KBM-7 (cell line): ENCODE data around the gene CCL3.
"Not testable (repeated sequence)": the region's sequence is repeated elsewhere in the genome, so short reads cannot be mapped to it uniquely, and the experiment has no call there.

ENCODE experiments used
- DNase-seq: peaks from one replicate; pipeline ENCODE4 v3.0.0-alpha.2; 2015
- in situ Hi-C: fragments of 300-500 bp; cut with MboI; formaldehyde crosslinking; loops from 2 replicates; pipeline ENCODE4 v1.14.3; 2020; ENCODE audit warnings: low sequenced_read_pairs, low pct_unique_long_range_greater_than_20kb, mixed read lengths

Gene CCL3

DNA sequence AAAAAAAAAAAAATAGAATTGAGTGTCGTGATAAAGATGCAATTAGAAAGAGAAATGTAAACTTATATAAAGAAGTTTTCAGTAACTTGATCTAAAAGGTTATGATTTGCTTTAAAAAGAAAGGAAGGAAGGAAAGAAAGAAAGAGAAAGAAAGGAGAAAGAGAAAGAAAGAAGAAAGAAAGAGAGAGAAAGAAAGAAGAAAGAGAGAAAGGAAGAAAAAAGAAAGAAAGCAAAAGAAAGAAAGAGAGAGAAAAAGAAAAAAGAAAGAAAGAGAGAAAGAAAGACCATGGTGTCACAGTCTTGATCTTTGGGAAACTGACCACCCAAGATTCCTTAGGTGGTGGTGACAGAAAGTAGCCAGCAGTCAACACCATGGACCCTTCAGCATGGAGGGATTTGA is 4.3 kb upstream of the CCL3 start:
- no peak for DNase-seq
- in situ Hi-C loops: no loop called here

DNA sequence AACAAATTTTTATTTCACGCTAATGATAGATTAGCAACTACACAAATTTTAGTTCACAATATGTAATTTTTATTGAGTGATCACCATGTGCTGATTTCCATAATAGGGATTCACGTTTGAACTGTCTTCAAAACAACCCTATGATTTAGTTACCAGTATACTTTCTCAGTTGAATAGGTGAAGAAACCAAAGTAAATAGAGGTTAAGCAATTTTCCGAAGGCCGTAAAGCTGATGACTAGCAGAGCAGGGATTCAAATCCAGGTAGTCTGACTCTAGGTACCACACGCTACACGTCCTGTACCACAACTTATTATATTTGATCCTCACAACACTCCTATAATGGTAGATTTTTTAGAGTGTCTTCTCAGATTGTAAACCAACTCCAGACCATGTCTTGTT is 2.8 kb upstream of the CCL3 start:
- in situ Hi-C loops, DNase-seq: not testable (repeated sequence)

DNA sequence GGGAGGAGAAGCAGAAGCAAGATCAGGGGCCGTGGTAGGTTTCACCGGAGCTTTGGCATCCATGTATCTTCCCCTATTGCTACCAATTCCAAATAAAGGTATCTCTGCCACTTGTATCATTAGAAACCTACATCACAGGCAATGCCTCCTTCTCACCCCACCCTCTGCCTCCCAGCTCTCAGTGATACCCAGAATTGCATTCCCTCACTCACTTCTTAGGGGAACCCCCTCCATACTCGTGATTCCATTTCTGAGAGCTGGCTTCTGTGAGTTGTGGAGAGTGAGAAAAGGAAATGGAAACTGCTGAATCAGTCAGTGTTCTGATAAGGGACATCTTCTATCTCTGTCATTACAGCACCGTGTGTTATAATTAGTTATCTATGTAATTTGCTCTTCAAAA is 2.3 kb upstream of the CCL3 start:
- no peak for DNase-seq
- in situ Hi-C loops: no loop called here

DNA sequence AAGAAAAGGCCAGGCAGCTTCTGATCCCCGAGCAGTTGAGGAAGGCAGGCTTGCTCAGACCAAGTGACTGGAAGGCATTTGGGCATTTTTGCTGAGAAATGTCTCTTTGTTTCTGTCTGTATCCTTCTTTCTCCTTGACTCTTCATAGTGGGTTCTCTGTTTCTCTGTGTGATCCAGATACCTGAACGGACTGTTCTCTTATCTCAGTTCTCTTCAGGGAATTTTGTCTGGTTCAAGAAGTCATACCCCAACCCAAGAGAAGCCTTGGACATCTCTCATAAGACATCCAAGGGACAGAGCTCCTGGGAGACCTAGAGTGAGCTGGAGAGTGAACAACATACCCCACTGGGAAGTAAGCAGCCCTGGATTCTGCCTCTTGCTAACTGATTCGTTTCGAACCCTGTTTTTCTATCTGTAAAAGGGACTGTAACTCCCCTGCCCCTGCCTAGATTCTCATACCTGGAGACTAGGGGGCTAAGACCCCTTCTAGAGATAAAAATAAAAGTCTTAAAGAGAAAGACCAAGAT is 541 bp downstream of the CCL3 start:
- no peak for DNase-seq
- in situ Hi-C loops: no loop called here

DNA sequence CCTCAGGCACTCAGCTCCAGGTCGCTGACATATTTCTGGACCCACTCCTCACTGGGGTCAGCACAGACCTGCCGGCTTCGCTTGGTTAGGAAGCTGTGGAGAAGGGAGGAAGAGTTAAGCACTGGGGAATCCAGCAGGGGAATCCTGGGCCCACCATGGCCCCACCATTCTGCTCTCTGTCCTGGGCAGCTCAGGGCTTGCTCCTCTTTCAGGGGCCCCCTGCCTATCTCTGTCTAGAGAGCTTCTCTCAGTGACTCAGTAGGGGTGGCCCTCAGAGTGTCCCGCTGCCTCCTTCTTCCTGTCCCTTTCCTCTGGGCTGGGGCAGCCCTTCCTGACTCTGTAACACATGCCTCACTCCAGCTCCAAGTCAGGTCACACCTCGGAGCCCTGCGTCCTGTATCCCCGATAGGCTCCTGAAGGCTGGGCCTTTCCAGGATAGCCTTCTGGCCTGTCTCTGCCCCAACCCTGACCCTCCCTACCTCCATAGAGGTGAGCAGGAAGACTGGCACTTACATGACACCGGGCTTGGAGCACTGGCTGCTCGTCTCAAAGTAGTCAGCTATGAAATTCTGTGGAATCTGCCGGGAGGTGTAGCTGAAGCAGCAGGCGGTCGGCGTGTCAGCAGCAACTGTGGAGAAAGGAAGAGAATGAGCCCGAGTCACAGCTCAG is 1.1 kb downstream of the CCL3 start:
- no peak for DNase-seq
- in situ Hi-C loops: no loop called here

DNA sequence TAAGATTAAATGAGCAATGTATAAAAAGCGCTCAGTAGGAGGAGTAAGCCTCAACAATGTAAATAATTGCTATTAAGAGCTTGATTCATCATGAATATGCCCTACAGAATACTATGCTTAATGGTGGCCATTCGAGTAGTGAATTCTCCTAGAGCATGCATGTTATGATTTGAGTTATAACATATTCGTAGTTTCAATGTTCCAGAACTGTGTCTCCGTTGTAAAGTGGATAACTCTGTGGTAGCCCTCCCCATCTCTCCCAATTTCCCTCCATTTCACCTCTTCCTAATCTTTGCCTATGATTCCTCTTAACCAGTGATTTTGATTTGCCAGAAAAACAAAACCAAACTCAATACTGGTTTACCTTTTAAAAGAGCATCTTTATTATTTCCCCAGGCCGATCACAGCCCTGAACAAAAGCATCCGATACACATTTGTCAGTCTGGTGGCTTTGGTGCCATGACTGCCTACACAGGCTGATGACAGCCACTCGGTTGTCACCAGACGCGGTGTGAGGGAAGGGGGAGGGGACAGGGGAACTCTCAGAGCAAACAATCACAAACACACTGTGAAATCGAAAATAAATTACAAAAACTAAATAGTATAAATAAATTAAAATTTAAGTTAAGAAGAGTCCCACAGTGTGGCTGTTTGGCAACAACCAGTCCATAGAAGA is 1.9 kb downstream of the CCL3 start:
- DNase-seq, in situ Hi-C loops: not testable (repeated sequence)

DNA sequence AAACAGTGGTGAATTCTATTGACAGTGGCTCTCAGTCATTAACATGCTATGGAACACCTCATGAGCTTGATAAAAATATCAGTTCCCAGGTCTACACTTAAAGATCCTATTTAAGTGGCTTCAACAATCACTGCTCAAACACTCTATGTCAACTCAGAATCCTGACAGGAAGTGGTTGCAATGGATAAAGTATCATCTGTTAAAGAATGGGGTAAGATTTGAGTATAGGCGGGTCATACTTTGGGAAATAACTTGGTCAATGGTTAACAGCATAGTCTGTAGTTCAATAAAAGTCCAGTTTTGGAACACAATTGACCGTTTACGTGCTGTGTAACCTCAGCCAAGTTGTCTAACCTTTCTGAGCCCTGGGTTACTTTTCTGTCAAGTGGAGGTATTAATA is 2.5 kb downstream of the CCL3 start:
- DNase-seq, in situ Hi-C loops: not testable (repeated sequence)

DNA sequence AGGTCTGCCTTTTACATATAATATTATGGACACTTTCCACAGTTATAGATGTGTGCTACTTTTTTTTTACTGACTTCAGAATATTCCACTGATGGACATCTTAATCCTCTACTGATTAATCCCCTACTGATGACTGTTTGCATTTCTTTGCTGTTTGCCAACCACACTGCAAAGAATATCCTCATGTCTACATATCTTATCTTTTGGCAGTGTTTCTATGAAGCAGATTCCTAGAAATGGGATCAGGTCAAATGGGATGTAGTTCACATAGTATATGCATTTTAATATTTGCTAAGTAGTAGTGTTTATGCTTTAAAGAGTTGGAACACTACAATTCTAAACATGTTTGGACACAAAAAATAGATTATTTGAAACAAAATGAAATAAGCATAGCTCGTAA is 3.2 kb downstream of the CCL3 start:
- DNase-seq: no peak
- in situ Hi-C loops: no loop called here

DNA sequence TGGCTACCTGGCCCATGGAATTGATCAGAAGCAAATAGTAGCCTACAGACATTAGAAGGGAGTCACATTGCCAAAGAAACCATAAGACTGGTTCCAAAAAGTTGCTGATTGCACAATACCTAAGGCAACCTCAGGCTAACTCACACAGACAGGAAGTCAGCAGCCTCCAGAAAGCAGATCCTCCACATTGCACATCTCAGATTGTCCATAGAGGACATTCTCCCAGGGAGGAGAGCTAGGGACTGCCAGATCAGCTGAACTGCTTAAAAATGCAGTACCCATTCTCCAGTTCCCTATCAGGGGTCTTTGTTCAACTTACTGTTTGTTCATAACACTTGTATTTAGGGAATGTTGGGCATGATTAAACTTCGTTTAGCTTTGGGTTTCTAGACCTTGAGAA is 4.2 kb downstream of the CCL3 start:
- DNase-seq: peak; percentile 50
- in situ Hi-C loops: no loop called here

DNA sequence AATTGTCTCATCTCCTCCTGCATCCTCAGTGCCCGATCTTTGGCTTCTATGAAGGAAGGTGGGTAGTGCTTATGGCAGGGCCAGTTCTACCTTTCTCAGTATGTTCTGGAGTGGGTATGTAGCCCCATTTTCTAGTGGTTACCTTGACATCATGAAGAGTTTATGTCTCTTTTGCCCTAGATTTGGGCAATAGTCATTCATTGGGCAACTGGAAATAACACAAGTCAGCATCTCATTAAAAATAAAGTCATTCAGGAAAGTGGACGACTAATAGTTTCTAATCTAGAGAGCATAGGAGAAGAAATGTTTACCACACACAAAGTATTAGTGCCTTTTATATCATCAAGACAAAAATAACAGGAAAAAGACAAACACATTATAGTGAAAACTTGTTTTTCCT is 6.3 kb downstream of the CCL3 start:
- in situ Hi-C loops, DNase-seq: not testable (repeated sequence)

DNA sequence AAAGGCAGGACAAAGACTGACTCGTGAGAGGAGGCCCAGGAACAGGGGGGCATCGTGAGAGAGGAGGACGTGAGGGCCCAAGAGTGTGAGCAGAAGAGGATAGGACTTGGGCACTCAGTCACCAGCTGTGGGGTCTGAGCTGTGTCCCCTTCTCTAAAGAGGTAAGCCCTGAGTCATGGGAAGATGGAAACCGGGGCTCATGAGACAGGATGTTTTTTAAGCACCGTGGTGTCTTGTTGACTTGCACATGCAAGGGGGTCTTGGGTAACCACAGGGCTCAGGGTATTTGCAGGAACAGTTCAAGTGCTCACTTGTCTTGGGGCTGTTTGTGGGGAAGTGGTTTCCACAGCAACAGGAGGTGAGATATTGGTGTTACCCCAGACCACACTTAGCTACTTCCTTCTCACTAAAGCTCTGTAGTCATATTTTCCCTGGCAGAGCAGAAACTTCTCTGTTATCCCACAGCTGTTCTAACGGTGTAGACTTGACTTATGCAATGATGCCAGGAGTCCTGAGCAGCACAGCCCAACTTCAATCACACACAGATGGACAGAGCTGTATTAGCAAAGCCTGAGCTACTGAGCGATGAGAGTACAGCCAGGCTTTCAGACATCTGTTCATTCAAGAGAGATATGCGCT is 7.3 kb downstream of the CCL3 start:
- peak; percentile 82 for DNase-seq
- in situ Hi-C loops: not testable (repeated sequence)

DNA sequence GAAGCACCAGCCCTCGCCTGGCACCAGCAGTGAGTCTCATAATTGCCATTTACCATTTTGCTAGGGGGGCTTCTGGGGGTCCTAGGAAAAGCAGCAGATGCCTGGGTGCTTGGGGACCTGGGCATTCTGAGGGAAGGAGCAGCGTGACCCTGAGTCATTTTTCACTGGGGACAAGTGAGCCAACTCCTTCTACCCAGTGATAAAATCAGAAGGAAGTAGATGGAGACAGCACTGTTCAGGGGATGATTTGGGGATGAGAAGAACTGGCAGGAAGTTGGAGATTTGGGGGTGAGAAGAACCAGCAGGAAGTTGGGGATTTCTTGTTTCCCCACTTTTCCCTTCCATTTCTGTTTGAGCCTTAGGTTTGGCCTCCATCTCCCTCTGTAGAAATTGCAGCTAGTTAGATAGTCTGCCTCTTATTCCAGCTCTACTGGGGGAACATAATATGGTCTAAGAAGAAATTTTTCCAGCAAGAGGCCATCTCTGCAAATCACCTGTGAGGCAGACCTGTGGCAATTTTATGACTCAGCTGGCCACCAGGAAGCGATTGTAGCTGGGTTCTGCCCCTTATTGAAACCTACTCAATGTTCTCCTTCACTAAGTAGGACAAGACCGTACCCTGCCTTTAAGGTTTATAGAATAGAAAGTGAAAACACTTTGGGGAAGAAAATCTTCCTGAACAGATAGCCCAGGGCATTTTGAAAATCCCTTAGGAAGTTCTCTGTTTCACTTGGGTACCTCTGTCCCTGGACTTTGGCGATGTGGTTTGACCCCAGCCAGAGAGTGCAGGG is 8.1 kb downstream of the CCL3 start:
- in situ Hi-C loops, DNase-seq: not testable (repeated sequence)

DNA sequence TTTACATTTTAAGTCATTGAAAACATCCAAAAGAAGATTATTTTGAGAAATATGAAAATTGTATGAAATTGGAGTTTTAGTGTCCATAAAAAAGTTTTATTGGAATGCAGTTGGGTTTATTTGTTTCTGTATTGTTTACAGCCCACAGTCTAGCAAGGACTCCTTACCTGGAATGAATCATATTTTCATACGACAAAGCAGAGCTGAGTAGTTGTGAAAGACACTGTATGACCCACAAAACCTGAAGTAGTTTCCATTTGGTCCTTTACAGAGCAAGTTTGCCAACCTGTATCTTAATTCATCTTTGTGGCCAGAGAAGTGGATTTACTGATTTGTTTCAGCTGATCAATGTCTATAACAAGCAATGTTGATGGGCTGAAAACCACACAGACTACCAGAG is 15.6 kb downstream of the CCL3 start:
- in situ Hi-C loops: no loop called here
- no peak for DNase-seq

DNA sequence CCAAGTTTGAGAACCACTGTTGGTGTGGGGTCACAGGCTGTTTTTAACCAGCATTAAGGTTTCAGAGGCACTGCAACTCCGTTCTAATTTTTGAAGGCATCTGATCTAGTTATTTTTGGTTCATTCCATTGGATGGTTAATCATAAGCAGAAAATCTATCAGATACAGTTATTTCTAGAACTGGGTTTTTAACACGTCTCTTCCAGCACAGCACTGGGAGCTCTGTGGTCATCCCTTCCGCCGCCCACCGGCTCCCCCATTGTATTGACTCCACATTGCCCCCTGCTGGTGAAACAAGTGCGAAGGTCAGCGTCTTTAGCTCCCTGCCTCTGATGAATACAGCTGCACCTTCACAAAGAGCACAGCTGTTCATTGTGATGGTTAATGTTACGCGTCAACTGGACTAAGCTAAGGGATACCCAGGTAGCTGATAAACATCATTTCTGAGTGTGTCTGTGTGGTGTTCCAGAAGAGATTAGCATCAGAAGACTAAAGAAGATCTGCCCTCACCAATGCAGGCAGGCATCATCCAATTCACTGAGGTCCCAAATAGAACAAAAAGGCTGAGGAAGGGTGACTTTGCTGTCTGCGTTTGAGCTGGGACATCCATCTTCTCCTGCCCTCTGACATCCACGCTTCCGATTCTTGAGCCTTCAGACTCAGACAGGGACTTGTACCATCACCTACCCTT is 17.4 kb downstream of the CCL3 start:
- DNase-seq: peak; percentile 61
- in situ Hi-C loops: no loop called here

DNA sequence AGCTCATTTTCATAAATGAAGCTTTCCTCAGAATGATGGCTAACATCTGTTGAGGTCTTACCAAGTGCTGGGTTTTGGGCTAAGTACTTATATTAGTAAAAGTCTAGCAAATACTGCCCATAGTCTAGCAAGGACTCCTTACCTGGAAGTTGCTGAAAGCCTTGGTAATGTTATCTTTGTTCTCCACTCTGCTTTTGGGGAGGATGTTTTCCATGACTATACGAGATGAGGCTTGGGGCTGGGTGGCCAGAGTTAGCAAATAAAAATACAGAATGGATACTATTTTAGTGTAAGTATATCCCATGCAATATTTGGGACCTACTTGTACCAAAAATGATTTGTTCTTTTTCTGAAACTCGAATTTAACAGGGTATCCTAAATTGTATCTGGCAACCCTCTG is 18.2 kb downstream of the CCL3 start:
- in situ Hi-C loops: no loop called here
- DNase-seq: no peak

DNA sequence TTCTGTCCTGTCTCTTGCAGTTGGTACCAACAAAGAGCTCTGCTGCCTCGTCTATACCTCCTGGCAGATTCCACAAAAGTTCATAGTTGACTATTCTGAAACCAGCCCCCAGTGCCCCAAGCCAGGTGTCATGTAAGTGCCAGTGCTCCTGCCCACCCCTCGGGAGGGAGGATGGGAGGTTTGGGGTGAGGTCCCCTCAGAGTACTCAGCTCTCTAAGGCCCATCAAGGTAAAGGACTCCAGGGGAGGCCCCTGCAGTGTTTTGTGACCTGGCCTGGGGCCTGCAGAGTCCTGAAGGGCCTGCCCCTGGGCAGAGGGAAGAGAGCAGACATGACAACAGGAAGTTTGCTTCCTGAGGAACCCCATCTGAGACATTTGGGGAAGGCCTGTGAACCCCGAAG is 19.5 kb downstream of the CCL3 start:
- DNase-seq: no peak
- in situ Hi-C loops: no loop called here

DNA sequence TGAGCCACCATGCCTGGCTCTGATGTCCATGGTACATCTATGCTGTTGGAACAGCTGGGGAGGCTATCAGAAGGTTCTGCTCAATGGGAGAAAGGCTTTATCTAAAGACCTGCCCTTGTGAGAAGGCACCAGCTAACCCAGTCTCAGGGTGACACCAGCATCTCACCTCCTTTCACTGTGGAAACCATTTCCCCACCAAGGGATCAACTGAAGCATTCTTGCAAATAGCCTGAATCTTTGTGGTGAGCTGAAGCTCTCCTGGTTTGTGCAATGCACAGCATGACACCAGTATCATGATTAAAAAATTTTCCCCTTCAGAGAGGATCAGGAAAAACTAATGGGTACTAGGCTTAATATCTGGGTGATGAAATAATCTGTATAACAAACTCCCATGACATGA is 20.8 kb downstream of the CCL3 start:
- DNase-seq: no peak
- in situ Hi-C loops: no loop called here

DNA sequence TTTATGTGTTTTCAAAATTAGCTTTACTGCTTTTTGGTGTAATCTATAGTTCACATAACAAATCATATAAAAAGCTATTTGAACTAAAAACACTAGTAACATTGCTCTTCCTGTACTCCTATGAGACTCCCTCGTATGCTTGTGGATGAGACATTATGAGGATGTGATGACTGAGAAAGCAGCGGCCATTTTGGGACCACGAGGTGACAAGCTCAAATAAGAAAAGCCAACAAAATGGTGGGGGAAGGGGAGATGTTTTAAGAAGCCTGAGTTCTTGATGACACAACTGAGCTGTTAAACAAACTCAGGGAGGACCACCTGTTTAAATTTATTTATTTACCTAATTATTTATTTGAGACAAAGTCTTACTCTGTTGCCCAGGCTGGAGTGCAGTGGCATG is 21.4 kb downstream of the CCL3 start:
- in situ Hi-C loops: no loop called here
- DNase-seq: no peak

DNA sequence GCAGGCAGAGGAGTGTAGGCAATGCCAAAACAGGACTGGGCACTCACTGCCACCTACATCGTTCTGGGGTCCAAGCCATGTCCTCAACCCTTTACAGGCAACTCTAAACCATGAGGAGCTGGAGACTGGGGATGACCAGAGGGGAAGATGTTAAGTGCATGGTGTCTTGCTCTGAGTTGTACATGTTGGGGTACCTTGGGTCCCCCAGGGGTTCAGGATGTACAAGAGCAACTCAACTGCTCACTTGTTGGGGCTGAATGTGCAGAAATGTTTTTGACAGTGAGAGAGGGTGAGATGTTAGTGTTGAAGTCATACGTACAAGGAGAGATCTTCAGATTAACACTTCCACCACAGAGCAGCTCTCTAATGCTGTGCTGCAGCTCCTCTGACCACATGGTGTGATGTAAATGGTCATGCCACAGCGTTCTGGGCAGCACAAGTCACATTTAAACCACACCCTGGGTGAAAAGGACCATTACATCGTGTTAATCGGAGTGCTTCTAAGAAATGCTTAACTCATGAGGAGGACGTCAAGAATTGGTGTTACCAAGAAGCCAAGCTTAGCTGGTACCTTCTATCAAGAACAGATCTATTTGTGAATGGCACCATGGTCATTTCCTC is 23.5 kb downstream of the CCL3 start:
- in situ Hi-C loops: no loop called here
- DNase-seq: no peak
